HG03460 (cell line): ENCODE measurements around the gene LRRC8E.

Source experiments
- ATAC-seq: cut with Tn5 transposase; IDR thresholded peaks from one replicate; pipeline ENCODE4 v1.9.1; 2021; ENCODE audit not compliant: unreplicated experiment

Gene LRRC8E

GRCh38 chr19:7867092-7867844, 21.0 kb upstream of the LRRC8E start:
- ATAC-seq: no peak

DNA sequence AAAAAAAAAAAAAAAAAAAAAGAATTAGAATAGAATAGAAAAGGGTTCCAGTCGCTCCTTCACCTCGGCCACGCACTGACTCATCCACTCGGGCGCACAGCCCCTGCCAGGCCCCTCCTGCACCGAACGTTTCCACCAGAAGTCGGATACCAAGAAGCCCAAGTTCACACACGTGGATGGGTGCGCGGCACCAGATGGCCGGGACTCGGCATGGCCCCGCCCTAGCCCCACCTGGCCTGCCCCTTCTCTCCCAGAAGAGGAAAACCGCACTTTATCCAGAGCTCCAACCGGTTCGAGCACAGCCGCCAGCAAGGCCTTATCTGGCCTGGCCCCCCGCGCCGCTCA, 20.0 kb upstream of the LRRC8E start:
- no peak for ATAC-seq

GRCh38 chr19:7868671-7869452, 19.4 kb upstream of the LRRC8E start:
- peak; percentile 60 for ATAC-seq

- ATAC-seq: peak; percentile 37
These were observed 18.8 kb upstream of the LRRC8E start for GRCh38 chr19:7869453-7869909.

GRCh38 chr19:7869910-7870511, 18.3 kb upstream of the LRRC8E start:
- no peak for ATAC-seq

DNA sequence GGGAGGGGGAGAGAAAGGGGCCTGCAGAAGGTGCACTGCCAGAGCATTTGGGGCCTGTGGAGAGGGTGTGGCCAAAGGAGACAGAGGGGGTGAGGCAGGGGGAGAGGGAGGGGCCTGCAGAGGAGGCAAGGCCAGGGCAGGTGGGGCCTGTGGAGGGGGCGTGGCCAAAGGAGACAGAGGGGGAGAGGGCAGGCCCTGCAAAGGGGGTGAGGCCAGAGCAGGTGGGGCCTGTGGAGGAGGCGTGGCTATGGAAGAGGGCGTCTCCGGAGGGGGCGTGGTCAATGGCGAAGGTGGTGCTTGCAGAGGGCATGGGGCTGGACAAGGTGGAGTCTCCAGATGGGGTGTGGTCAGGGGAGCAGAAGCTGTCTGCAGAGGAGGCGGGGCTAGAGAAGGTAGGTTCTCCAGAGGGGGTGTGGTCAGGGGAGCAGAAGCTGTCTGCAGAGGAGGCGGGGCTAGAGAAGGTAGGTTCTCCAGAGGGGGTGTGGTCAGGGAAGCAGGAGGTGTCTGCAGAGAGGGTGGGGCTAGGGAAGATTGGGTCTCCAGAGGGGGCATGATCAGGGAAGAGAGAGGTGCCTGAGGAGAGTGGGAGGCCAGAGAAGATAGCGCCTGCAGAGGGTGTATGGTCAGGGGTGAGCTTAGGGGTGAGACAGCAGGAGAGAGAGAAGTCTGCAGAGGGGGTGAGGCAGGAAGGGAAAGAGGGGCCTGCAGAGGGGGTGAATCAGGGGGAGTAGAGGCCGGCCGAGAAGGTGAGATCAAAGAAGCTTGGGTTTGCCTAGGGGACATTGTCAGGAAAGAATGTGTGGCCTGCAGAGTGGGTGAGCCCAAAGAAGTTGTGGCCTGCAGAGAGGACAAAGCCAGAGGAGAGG, 17.5 kb upstream of the LRRC8E start:
- ATAC-seq: no peak

GRCh38 chr19:7871437-7872305, 16.6 kb upstream of the LRRC8E start:
- peak; percentile 22 for ATAC-seq

DNA sequence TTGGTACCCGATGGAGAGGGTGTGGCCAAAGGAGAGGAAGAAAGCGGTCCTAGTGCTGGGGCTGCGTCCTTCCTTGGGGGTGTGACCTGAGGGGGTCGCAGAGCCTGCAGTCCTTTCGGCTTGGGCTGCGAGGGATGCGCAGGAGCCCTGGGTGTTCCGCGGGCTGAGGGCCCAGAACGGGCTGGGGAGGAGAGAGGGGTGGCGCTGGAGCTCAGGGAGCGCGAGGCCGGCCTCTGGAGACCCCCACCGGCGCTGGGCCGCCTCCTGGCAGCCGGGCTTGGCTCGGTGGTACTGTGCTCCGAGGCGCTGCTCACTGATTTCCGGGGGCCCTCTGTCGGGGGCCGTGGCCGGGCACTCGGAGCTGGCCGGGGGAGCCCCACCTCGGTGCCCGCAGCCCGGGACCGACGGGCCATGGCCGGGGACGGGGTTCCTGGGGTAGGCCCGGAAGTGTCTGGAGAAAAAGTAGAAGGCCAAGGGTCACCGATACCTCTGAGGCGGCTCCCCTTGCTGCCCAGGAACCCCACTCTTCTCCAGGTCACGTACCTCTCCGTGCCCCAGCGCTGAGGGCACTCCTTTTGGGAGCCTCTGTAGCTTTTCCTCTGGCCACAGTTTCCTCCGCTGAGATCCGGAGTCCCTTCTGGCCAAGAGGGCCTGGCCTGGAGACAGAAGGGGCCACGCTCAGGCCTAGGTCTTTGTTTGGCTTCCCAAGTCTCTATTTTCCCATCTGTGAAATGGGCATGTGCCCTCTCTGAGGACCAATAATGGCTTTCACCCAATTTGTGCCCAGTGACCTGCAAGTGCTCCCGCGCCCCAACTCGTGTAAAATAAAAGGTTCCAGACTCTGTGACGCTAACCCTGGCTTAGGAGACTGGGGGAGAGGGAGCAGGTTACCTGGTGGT, 15.8 kb upstream of the LRRC8E start:
- no peak for ATAC-seq

GRCh38 chr19:7873304-7874075, 14.8 kb upstream of the LRRC8E start:
- no peak for ATAC-seq

DNA sequence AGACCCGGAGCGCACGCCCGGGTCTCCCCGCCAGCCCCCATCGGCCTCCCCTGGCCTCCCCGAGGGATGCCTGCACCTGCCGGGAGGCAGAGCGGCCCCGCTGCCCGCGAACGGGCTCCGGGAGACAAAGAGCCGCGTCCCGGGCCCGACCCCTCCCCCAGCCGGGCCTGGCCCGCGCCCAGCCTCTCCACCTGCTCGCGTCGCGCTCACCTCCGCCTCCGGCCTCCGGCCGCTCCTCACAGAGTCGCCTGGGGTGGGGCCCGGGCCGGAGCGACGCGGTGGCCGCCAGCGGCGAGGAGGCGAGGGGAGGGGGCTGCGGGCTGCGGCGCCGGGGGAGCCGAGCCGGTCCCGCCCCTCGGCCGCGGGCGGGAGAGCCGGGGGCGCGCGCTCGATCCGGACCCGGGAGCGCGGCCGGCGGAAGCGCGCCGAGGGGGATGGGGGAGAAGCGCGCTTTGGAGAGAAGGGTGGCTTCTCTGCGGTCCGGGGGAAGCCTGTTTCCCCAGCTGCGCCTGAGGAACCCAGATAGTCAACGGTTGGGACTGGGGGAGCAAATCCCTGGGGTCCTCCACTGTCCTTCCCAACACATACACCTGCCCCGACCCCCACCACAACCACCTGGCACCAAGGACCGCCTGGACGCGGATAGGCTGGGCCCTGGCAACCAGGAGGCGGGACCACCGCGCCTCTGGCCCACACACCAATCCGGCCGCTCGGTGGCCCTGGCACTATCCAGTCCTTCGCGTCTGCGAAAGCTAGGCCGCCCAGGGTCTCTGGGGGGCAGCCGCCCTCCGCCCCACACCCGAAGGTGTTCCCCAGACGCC, 14.0 kb upstream of the LRRC8E start, which contains the start of gene PRR36:
Gene PRR36 (minus strand): TSS at position 315 of the 821 bp plus-strand sequence. CDS start 701 bp downstream, outside the sequence.
- no peak for ATAC-seq

- no peak for ATAC-seq
These were observed 13.4 kb upstream of the LRRC8E start for GRCh38 chr19:7874897-7875273.

DNA sequence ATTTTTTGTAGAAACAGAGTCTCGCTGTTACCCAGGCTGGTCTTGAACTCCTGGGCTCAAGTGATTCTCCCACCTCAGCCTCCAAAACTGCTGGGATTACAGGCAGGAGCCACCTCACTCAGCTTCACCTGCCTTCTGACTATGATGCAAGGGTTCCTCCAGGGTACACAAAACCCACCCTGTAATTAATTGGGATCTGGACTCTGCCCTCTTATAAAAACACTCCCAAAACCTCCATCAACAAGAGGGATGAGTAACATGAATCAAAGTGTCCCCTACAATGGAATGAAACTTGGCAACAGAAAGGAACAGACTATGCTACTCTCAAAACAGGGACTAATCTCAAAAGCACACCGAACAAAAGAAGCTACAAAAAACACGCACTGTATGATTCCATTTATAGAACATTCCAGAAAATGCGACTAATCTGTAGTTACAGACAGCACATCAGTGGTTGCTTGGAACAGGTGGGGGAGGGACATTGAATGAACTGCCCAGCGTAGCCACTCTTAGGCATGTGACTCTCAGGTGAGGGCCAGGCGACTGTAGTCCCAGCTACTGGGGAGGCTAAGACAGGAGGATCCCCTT, 11.0 kb upstream of the LRRC8E start:
- ATAC-seq: no peak

- ATAC-seq: no peak
These were observed 9.1 kb upstream of the LRRC8E start for GRCh38 chr19:7879111-7879807.

- ATAC-seq: no peak
These were observed 8.5 kb upstream of the LRRC8E start for GRCh38 chr19:7879836-7880235.

DNA sequence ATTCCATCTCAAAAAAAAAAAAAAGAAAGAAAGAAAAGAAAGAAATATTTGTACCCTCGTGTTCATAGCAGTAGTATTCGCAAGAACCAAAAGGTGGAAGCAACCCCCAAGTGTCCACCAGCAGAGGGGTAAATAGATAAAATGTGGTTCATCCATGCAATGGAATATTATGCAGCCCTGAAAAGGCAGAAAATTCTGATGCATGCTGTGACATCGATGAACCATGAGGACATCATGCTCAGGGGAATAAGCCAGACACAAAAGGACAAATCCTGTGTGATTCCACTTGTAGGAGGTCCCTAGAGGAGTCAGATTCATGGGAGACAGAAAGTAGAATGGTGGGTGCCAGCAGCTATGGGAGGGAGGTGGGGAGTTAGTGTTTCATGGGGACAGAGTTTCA, 6.4 kb upstream of the LRRC8E start:
- ATAC-seq: no peak

DNA sequence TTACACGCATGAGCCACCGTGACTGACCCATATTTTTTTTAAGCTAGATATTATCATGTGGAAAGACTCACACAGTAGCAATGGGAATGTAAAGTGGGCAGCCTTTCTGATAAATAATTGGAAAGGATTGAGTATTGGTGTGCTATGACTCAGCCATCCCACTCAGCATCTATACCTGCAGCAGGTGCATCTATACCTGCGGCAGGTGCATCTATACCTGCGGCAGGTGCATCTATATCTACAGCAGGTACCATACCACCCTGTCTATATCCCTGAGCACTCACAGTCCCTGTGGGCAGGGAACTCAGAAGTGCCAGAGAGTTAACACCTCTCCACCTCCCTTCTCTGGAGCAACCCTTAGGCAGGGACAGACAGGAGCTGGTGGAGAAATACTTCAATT, 5.2 kb upstream of the LRRC8E start:
- no peak for ATAC-seq
